Sigmoid colon (tissue), 4 donors: ENCODE results near the gene CFAP410.

ENCODE experiments used
- EP300 ChIP-seq, 4 donors: sonication (generic); formaldehyde crosslinking; IDR thresholded peaks; one replicate each; pipeline ENCODE4 v1.6.1; 2017; ENCODE audit warnings: antibody characterized with exemption in 4 of 4
- POLR2A ChIP-seq, 2 donors: fragments of 450-650 bp; IDR thresholded peaks; one replicate each; pipeline ENCODE4 v1.6.1; 2016; ENCODE audit warnings: antibody characterized with exemption in 2 of 2, mild to moderate bottlenecking in 2 of 2, moderate library complexity in 2 of 2
- POLR2AphosphoS5 ChIP-seq, 4 donors: sonication (generic); formaldehyde crosslinking; IDR thresholded peaks; one replicate each; pipeline ENCODE4 v1.6.1; 2017; ENCODE audit warnings: antibody characterized with exemption in 4 of 4
- TF ChIP-seq, protein P1 (sequence below), 4 experiments: fragments of 450-650 bp in 3 of 4; fragments of 200-600 bp in 1 of 4; IDR thresholded peaks; one replicate each; pipeline ENCODE4 v1.5.1; 2016 to 2019; ENCODE audit warnings: antibody characterized with exemption in 4 of 4, mild to moderate bottlenecking in 3 of 4, moderate library complexity in 2 of 4

DNA sequence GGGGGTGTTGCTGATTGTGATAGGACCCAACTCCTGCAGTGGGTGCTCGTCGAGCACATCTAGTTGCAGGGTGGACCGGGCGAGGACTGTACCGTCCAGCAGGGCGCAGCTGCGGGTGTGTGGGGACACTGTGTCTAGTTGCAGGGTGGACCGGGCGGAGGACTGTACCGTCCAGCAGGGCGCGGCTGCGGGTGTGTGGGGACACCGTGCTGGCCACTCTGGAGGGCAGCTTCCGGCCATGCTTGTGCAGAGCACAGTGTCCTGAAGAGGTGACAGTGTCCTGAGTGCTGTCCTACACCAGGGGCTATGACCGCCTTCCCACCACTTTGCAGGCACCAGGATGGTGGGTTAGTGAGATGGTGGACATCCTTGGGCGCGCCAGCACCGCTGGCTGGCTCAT is 9.7 kb upstream of the CFAP410 start:
- TF ChIP-seq POLR2AphosphoS5 (IDR thresholded peaks at IDR 0.05), result no peak
- TF ChIP-seq, protein P1, sequence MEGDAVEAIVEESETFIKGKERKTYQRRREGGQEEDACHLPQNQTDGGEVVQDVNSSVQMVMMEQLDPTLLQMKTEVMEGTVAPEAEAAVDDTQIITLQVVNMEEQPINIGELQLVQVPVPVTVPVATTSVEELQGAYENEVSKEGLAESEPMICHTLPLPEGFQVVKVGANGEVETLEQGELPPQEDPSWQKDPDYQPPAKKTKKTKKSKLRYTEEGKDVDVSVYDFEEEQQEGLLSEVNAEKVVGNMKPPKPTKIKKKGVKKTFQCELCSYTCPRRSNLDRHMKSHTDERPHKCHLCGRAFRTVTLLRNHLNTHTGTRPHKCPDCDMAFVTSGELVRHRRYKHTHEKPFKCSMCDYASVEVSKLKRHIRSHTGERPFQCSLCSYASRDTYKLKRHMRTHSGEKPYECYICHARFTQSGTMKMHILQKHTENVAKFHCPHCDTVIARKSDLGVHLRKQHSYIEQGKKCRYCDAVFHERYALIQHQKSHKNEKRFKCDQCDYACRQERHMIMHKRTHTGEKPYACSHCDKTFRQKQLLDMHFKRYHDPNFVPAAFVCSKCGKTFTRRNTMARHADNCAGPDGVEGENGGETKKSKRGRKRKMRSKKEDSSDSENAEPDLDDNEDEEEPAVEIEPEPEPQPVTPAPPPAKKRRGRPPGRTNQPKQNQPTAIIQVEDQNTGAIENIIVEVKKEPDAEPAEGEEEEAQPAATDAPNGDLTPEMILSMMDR (IDR thresholded peaks at IDR 0.05), result no peak
- no peak for TF ChIP-seq POLR2A (IDR thresholded peaks at IDR 0.05)
- TF ChIP-seq EP300 (IDR thresholded peaks at IDR 0.05), result no peak
